GM19099 (cell line): Measurements from ENCODE around the gene DNAJC7.

Experiments
- POLR2A ChIP-seq: IDR thresholded peaks from 3 replicates; pipeline ENCODE4 v1.6.1; 2011; ENCODE audit warnings: low read depth; ENCODE audit not compliant: insufficient read length; ENCODE audit errors: extremely low read depth

The DNAJC7 gene

DNA sequence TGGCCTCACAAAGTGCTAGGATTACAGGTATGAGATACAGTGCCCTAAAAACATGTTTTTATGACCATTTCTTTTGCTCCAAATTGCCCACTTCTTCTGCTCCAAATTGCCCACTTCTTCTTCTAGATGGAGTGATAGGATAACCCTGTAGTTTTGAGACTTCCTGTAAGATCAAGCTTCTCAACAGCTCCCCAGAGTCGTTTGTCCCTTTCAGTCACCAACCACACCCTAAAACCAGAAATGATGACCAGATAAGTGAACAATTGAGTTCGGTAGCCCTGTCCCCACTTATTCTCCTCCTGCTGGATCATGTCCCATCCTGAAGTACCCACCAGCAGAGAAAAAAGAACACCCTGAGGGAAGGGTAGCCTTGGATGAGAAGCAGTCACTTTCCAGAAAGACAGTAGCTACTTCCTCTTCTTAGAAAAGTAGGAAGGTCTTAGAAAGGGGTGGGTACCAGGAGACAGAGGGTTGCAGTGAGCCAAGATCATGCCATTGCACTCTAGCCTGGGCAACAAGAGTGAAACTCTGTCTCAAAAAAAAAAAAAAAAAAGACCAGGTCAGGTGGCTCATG is 84.3 kb downstream of the DNAJC7 start:
- TF ChIP-seq POLR2A: no peak

GRCh38 chr17:41930009-41930832 is 87.0 kb downstream of the DNAJC7 start, which contains the start of gene ODAD4:
TSS of gene ODAD4 (plus strand) at chr17:41930617. CDS start at chr17:41930724, 107 bp downstream.
- TF ChIP-seq POLR2A: peak; percentile 94

DNA sequence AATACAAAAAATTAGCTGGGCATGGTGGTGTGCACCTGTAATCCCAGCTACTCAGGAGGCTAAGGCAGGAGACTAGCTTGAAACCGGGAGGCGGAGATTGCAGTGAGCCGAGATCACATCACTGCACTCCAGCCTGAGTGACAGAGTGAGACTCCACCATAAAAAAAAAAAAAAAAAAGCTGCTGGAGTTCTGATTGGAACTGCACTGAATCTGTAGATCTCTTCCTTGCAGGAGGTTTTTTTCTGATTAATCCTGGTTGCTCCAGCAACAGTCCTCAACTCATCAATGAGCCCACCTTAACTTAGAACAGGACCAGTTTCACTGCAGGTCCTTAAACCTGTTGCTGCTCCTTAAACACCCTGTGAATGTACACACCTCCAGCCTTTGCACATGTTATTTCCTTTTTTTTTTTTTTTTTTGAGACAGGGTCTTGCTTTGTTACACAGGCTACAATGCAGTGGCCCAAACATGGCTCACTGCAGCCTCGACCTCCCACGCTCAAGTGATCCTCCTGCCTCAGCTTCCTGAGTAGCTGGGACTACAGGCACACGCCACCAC is 88.5 kb downstream of the DNAJC7 start:
- no peak for TF ChIP-seq POLR2A
